Chondrocyte (in vitro differentiated cells): ENCODE measurements around the gene RTRAF. TPM values are rescaled to one million over a fixed set of nuclear protein-coding genes. Genes with fewer than 3 reads are reported as not detected.
A peak's percentile ranks its signal among the peaks of the same experiment; 100 is the strongest.

Experiments
- DNase-seq: peaks from one replicate; pipeline ENCODE4 v3.0.0; 2021; ENCODE audit warnings: mixed read lengths, low spot score
- H3K27ac Mint-ChIP-seq: one replicate; pipeline ENCODE4 v1.8.0; 2021; ENCODE audit warnings: mild to moderate bottlenecking, moderate library complexity, mixed read lengths; ENCODE audit not compliant: unreplicated experiment
- H3K27me3 Mint-ChIP-seq: 2 replicates; pipeline ENCODE4 v1.8.0; 2021; ENCODE audit warnings: low read depth, mixed read lengths
- H3K36me3 Mint-ChIP-seq: 2 replicates; pipeline ENCODE4 v1.8.0; 2021; ENCODE audit warnings: low read depth, mixed read lengths
- H3K4me1 Mint-ChIP-seq: 2 replicates; pipeline ENCODE4 v1.8.0; 2021; ENCODE audit warnings: low read depth, mild to moderate bottlenecking, mixed read lengths
- H3K4me3 Mint-ChIP-seq: one replicate; pipeline ENCODE4 v1.8.0; 2021; ENCODE audit warnings: mild to moderate bottlenecking, moderate library complexity, mixed read lengths; ENCODE audit not compliant: unreplicated experiment
- H3K9me3 Mint-ChIP-seq: 2 replicates; pipeline ENCODE4 v1.8.0; 2021; ENCODE audit warnings: low read depth, mixed read lengths
- total RNA-seq: library from RNA; stranded (reverse); gene quantifications from 3 replicates; pipeline ENCODE4 v1.2.1, GENCODE V29; 2021
- TF ChIP-seq, protein P1 (sequence below): fragments of 200-600 bp; sonication (generic); IDR thresholded peaks from 2 replicates; pipeline ENCODE4 v1.5.0; 2021; ENCODE audit warnings: antibody characterized with exemption, mild to moderate bottlenecking, moderate library complexity

The RTRAF gene
- total RNA-seq, 1 donor from 2014 or later: 169 TPM

GRCh38 chr14:52031781-52032180, 42.4 kb downstream of the RTRAF start:
- no peak overlapping the region for H3K4me3 Mint-ChIP-seq
- TF ChIP-seq, protein P1, sequence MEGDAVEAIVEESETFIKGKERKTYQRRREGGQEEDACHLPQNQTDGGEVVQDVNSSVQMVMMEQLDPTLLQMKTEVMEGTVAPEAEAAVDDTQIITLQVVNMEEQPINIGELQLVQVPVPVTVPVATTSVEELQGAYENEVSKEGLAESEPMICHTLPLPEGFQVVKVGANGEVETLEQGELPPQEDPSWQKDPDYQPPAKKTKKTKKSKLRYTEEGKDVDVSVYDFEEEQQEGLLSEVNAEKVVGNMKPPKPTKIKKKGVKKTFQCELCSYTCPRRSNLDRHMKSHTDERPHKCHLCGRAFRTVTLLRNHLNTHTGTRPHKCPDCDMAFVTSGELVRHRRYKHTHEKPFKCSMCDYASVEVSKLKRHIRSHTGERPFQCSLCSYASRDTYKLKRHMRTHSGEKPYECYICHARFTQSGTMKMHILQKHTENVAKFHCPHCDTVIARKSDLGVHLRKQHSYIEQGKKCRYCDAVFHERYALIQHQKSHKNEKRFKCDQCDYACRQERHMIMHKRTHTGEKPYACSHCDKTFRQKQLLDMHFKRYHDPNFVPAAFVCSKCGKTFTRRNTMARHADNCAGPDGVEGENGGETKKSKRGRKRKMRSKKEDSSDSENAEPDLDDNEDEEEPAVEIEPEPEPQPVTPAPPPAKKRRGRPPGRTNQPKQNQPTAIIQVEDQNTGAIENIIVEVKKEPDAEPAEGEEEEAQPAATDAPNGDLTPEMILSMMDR: no peak
- H3K36me3 Mint-ChIP-seq: peaks cover 14% of the 10 kb centered on the region
- H3K27ac Mint-ChIP-seq: no peak overlapping the region
- no peak for DNase-seq
- H3K9me3 Mint-ChIP-seq: peaks cover 4% of the 10 kb centered on the region
- peaks cover 65% of the 10 kb centered on the region for H3K4me1 Mint-ChIP-seq
- no peaks in the 10 kb centered on the region for H3K27me3 Mint-ChIP-seq

DNA sequence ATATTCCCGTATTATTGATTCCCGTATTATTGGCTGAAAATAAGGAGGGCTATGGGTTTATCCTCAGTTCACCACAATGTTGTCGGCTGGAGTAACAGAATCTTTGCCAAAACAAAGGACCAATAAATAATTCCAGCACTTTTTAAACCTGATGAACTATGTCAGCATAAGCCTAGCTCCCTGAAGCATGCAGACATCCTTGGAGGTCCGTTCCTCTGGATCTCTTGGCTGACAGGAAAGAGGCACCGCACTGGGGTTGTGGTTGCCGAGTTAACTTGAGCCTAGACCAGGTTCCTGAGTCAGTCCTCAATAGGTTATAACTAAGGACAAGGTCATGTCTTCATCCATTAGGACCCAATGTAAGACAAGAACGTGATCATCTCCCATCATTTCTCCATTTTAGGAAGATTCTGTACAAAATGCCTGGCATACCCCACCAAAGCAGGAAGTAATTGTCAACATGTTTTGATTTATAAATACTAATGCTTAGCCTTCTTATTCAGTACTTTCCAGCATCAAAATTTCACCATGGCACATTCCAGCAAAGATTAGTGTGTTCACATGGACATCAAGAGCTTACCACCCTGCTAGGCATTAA, 43.0 kb downstream of the RTRAF start:
- H3K4me1 Mint-ChIP-seq: peaks cover 60% of the 10 kb centered on the region
- TF ChIP-seq, protein P1: no peak
- no peak overlapping the region for H3K4me3 Mint-ChIP-seq
- peaks cover 17% of the 10 kb centered on the region for H3K36me3 Mint-ChIP-seq
- no peaks in the 10 kb centered on the region for H3K27me3 Mint-ChIP-seq
- DNase-seq: no peak
- H3K9me3 Mint-ChIP-seq: peaks cover 4% of the 10 kb centered on the region
- H3K27ac Mint-ChIP-seq: peak overlapping the region; percentile 81

DNA sequence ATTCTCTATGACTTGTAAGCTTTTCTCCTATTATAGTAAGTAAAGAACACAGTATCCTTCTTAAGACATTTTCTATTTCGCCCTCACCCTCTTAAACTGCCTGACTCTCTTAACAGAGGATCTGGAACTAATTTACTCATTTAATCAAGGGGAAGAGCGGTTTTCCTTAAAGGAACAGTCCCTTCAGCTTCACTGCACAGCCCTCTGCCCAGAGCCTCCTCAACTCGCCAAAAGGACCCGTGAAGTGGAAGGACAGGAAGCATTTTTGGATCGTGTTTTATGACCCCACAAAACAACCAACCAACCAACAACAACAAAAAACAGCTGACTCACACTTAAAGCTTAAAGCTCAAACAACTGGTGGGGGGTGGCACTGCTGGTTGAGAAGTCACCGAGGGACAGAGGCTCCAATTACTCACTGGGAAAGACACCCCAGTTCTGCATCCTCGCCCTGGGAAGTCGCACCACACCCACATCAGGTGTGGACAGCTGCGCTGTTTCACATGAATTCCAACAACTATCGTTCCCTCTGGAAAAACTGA, 43.8 kb downstream of the RTRAF start:
- H3K36me3 Mint-ChIP-seq: peaks cover 23% of the 10 kb centered on the region
- no peak for DNase-seq
- H3K9me3 Mint-ChIP-seq: peaks cover 4% of the 10 kb centered on the region
- H3K4me3 Mint-ChIP-seq: no peak overlapping the region
- peaks cover 51% of the 10 kb centered on the region for H3K4me1 Mint-ChIP-seq
- TF ChIP-seq, protein P1: no peak
- H3K27me3 Mint-ChIP-seq: no peaks in the 10 kb centered on the region
- H3K27ac Mint-ChIP-seq: peak overlapping the region; percentile 81

GRCh38 chr14:52039124-52039815, 49.9 kb downstream of the RTRAF start:
- H3K27ac Mint-ChIP-seq: no peak overlapping the region
- TF ChIP-seq, protein P1: no peak
- peaks cover 42% of the 10 kb centered on the region for H3K36me3 Mint-ChIP-seq
- H3K9me3 Mint-ChIP-seq: peaks cover 4% of the 10 kb centered on the region
- no peak for DNase-seq
- peaks cover 16% of the 10 kb centered on the region for H3K4me1 Mint-ChIP-seq
- no peaks in the 10 kb centered on the region for H3K27me3 Mint-ChIP-seq
- no peak overlapping the region for H3K4me3 Mint-ChIP-seq

GRCh38 chr14:52040598-52040997, 51.3 kb downstream of the RTRAF start:
- H3K27me3 Mint-ChIP-seq: no peaks in the 10 kb centered on the region
- H3K36me3 Mint-ChIP-seq: peaks cover 38% of the 10 kb centered on the region
- peaks cover 4% of the 10 kb centered on the region for H3K9me3 Mint-ChIP-seq
- no peak overlapping the region for H3K4me3 Mint-ChIP-seq
- peaks cover 27% of the 10 kb centered on the region for H3K4me1 Mint-ChIP-seq
- H3K27ac Mint-ChIP-seq: no peak overlapping the region
- DNase-seq: no peak
- TF ChIP-seq, protein P1: no peak
